Ovary (tissue), 3 donors: ENCODE measurements around the gene FMN1.

Source experiments
- CTCF ChIP-seq, 3 donors: fragments of 450-650 bp in 2 of 3; fragments of 200-600 bp in 1 of 3; IDR thresholded peaks; one replicate each; pipeline versions ENCODE4 v1.5.1 to v1.8.0; 2016 to 2022; ENCODE audit warnings: antibody characterized with exemption in 3 of 3, mild to moderate bottlenecking in 1 of 3
- EP300 ChIP-seq: sonication (generic); formaldehyde crosslinking; IDR thresholded peaks from one replicate; pipeline ENCODE4 v1.6.1; 2017; ENCODE audit warnings: antibody characterized with exemption
- POLR2A ChIP-seq: fragments of 450-650 bp; IDR thresholded peaks from one replicate; pipeline ENCODE4 v1.6.1; 2017; ENCODE audit warnings: antibody characterized with exemption, mild to moderate bottlenecking, moderate library complexity
- donor health status: DM: no; HTN: no; CAD: no.

- no peak for TF ChIP-seq POLR2A
- no peak for TF ChIP-seq CTCF (IDR thresholded peaks at IDR 0.05)
- TF ChIP-seq EP300 = no peak
These were observed 69.7 kb downstream of the FMN1 start for GRCh38 chr15:33124811-33125210.
